Measurements from ENCODE around the gene TTF1.

Gene TTF1

GRCh38 chr9:132406554-132407122 lies at the start of gene TTF1:
Gene TTF1, minus strand, starts transcription at chr9:132406840. Its CDS starts 4,019 bp downstream, at chr9:132402821.
- DNase-seq (ENCODE audit: low read depth), result peak; percentile 93

- DNase-seq (ENCODE audit: low read depth), result no peak
Measured at GRCh38 chr9:132456241-132456640, 49.6 kb upstream of the TTF1 start.

- DNase-seq (ENCODE audit: low read depth), result no peak
Measured at GRCh38 chr9:132451276-132451675, 44.6 kb upstream of the TTF1 start.

GRCh38 chr9:132447902-132448301 lies 41.3 kb upstream of the TTF1 start:
- DNase-seq (ENCODE audit: low read depth), result no peak

- DNase-seq (ENCODE audit: low read depth), result no peak
Measured at GRCh38 chr9:132447346-132447745, 40.7 kb upstream of the TTF1 start.

- no peak for DNase-seq (ENCODE audit: low read depth)
Measured at GRCh38 chr9:132446887-132447286, 40.2 kb upstream of the TTF1 start.

- no peak for DNase-seq (ENCODE audit: low read depth)
Measured at GRCh38 chr9:132443951-132444607, 37.4 kb upstream of the TTF1 start.

GRCh38 chr9:132441404-132441803 lies 34.8 kb upstream of the TTF1 start:
- no peak for DNase-seq (ENCODE audit: low read depth)

- no peak for DNase-seq (ENCODE audit: low read depth)
Measured at GRCh38 chr9:132440735-132441134, 34.1 kb upstream of the TTF1 start.

GRCh38 chr9:132439153-132439552 lies 32.5 kb upstream of the TTF1 start:
- no peak for DNase-seq (ENCODE audit: low read depth)

GRCh38 chr9:132434881-132435280 lies 28.2 kb upstream of the TTF1 start:
- DNase-seq (ENCODE audit: low read depth), result no peak

GRCh38 chr9:132430998-132431397 lies 24.4 kb upstream of the TTF1 start:
- DNase-seq (ENCODE audit: low read depth), result no peak

- no peak for DNase-seq (ENCODE audit: low read depth)
Measured at GRCh38 chr9:132426639-132427414, 20.2 kb upstream of the TTF1 start.

GRCh38 chr9:132425675-132426062 lies 19.0 kb upstream of the TTF1 start:
- no peak for DNase-seq (ENCODE audit: low read depth)

- no peak for DNase-seq (ENCODE audit: low read depth)
Measured at GRCh38 chr9:132424857-132425674, 18.4 kb upstream of the TTF1 start.

GRCh38 chr9:132423503-132423902 lies 16.9 kb upstream of the TTF1 start:
- no peak for DNase-seq (ENCODE audit: low read depth)

GRCh38 chr9:132422574-132422973 lies 15.9 kb upstream of the TTF1 start:
- DNase-seq (ENCODE audit: low read depth), result no peak

- DNase-seq (ENCODE audit: low read depth), result no peak
Measured at GRCh38 chr9:132418726-132419363, 12.2 kb upstream of the TTF1 start.

GRCh38 chr9:132415181-132415580 lies 8.5 kb upstream of the TTF1 start:
- peak; percentile 17 for DNase-seq (ENCODE audit: low read depth)

- no peak for DNase-seq (ENCODE audit: low read depth)
Measured at GRCh38 chr9:132414731-132415130, 8.1 kb upstream of the TTF1 start.

GRCh38 chr9:132413926-132414325 lies 7.3 kb upstream of the TTF1 start:
- no peak for DNase-seq (ENCODE audit: low read depth)

- DNase-seq (ENCODE audit: low read depth), result peak; percentile 53
Measured at GRCh38 chr9:132412089-132412488, 5.4 kb upstream of the TTF1 start.

All from ELR (cell line).